AG04449 (cell line): ENCODE results near the gene SMYD3.

Experiments used
- CTCF ChIA-PET: fragments of 350-600 bp; formaldehyde crosslinking; extraction: SDS; loops from one replicate; lab custom pipeline; 2021; ENCODE audit warnings: antibody characterized with exemption; lab: Yijun Ruan, JAX
- POLR2A ChIA-PET: fragments of 400-600, 350-600 bp; formaldehyde crosslinking; extraction: SDS; loops from one replicate; lab custom pipeline; 2020; ENCODE audit warnings: antibody characterized with exemption, inconsistent platforms; lab: Yijun Ruan, JAX
- DNase-seq: peaks from one replicate; pipeline ENCODE4 v3.0.0-alpha.2; 2010; ENCODE audit warnings: low read depth, low spot score
- H3K4me3 ChIP-seq: 2 replicates; pipeline ENCODE4 v1.5.1; 2011; ENCODE audit warnings: low read depth, mild to moderate bottlenecking, control low read depth, low read length
- TF ChIP-seq, protein P1 (sequence below): IDR thresholded peaks from one replicate; pipeline ENCODE4 v1.5.1; 2011; ENCODE audit warnings: mild to moderate bottlenecking, moderate library complexity, low read length, control low read depth, inconsistent platforms; ENCODE audit not compliant: insufficient read depth; ENCODE audit errors: missing control alignments

SMYD3 gene

GRCh38 chr1:246020211-246020954 lies 486.7 kb downstream of the SMYD3 start:
- POLR2A ChIA-PET: no interaction called here
- no peak for DNase-seq
- CTCF ChIA-PET: interaction anchor here (1.2 to 2.0 kb wide), 2 partner anchors 9 to 472 kb away, joined by 4 to 7 read pairs; no protein-coding TSS in a partner anchor

DNA sequence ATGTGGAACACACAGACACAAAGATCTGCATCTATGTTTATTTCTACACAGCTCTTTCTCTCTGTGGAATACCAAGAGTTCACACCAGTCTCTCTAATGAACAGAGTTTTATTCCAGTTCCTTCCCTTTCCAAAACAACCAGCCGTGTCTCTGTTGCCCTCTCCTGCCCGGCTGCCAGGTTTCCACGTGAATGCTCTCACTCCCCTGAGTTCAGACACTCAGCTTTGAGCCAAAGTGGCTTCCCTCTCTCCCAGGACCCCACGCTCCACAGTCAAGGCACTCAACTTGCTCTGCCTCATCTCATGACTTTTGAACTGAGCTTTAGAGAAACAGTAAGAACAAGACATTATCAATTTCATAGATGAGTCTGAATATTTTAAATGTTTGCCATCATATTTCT lies 488.9 kb downstream of the SMYD3 start:
- TF ChIP-seq, protein P1, sequence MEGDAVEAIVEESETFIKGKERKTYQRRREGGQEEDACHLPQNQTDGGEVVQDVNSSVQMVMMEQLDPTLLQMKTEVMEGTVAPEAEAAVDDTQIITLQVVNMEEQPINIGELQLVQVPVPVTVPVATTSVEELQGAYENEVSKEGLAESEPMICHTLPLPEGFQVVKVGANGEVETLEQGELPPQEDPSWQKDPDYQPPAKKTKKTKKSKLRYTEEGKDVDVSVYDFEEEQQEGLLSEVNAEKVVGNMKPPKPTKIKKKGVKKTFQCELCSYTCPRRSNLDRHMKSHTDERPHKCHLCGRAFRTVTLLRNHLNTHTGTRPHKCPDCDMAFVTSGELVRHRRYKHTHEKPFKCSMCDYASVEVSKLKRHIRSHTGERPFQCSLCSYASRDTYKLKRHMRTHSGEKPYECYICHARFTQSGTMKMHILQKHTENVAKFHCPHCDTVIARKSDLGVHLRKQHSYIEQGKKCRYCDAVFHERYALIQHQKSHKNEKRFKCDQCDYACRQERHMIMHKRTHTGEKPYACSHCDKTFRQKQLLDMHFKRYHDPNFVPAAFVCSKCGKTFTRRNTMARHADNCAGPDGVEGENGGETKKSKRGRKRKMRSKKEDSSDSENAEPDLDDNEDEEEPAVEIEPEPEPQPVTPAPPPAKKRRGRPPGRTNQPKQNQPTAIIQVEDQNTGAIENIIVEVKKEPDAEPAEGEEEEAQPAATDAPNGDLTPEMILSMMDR: no peak
- ChIA-PET CTCF (interaction anchor here (1.1 to 2.2 kb wide), 4 partner anchors 244 to 865 kb away, joined by 3 to 6 read pairs (median 4); no protein-coding TSS in a partner anchor), POLR2A (no interaction called here)
- no peak overlapping the region for H3K4me3 ChIP-seq
- DNase-seq: no peak

More at GRCh38 chr1:246020211-246020954, 486.7 kb downstream of the SMYD3 start:
- TF ChIP-seq, protein P1: no peak
- no peak overlapping the region for H3K4me3 ChIP-seq

GRCh38 chr1:246012341-246012740 lies 494.7 kb downstream of the SMYD3 start:
- ChIA-PET CTCF (interaction anchor here (0.5 to 2.9 kb wide), 14 partner anchors 8 to 856 kb away, joined by 3 to 44 read pairs (median 4); no protein-coding TSS in a partner anchor), POLR2A (no interaction called here)
- H3K4me3 ChIP-seq: no peak overlapping the region
- DNase-seq: no peak
- TF ChIP-seq, protein P1: peak; percentile 54

DNA sequence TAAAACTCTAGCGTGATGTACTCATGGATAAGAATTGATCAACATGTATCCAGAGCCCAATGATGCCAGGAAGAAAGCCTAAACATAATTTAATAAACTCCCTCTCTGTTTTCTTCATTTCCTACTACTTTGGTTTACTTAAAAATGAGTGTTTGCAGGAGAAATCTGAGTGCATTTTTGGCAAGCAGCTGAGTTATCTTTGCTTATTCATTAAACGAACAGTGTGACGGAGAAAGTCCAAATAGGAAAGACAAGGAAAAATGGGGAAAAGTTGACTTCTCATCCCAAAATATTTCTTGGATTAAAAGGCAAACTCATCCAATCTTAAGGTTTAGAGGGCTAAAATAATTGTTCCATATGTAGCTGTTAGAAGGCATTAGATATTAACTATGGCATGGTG lies 496.7 kb downstream of the SMYD3 start:
- no peak overlapping the region for H3K4me3 ChIP-seq
- TF ChIP-seq, protein P1: no peak
- ChIA-PET POLR2A (no interaction called here), CTCF (interaction anchor here (0.7 to 2.9 kb wide), 13 partner anchors 13 to 926 kb away, joined by 3 to 44 read pairs (median 4); no protein-coding TSS in a partner anchor)
- DNase-seq: no peak

GRCh38 chr1:246008363-246008831 lies 498.7 kb downstream of the SMYD3 start:
- H3K4me3 ChIP-seq: no peak overlapping the region
- POLR2A ChIA-PET: no interaction called here
- CTCF ChIA-PET: no interaction called here
- TF ChIP-seq, protein P1: no peak
- DNase-seq: no peak

DNA sequence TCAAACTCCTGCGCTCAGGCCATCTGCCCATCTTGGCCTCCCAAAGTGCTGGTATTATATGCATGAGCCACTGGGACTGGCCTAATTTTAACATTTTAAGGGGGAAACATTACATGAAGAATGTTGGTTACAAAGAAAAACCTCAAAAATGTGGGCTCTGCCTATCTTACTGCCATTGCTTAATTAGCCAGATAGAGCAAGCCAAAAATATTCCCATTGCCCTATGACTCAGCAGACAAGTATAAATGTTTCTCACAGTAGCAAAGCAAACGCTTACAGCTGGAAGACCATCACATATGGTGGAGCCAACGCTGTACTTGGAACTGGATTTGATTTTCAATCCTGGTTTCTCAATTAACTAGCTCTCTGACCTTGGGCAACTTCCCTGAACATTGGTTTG lies 502.0 kb downstream of the SMYD3 start:
- ChIA-PET CTCF (interaction anchor here (1.0 to 5.1 kb wide), 5 partner anchors 144 to 852 kb away, joined by 3 to 80 read pairs (median 4); partner anchors contain the start of gene KIF26B), POLR2A (interaction anchor here (0.7 to 1.1 kb wide), 2 partner anchors 36 to 130 kb away, joined by 3 read pairs; no protein-coding TSS in a partner anchor)
- H3K4me3 ChIP-seq: no peak overlapping the region
- TF ChIP-seq, protein P1: no peak
- DNase-seq: peak; percentile 96
